ENCODE data around the gene LPIN3.

The LPIN3 gene

GRCh38 chr20:41344477-41344876 is 3.9 kb downstream of the LPIN3 start:
- Histone ChIP-seq H3K36me3 (ENCODE audit: control insufficient read depth, insufficient read depth, low read length, severe bottlenecking) (peaks cover 42% of the 10 kb centered on the region), H3K27me3 (replicated peaks; ENCODE audit: control insufficient read depth, insufficient read depth, low read length) (no peaks in the 10 kb centered on the region), H3K9ac (ENCODE audit: low read length) (no peak overlapping the region), H3K4me3 (ENCODE audit: low read length) (no peak overlapping the region), H3K9me3 (ENCODE audit: control insufficient read depth, low read length) (no peaks in the 10 kb centered on the region), H3K4me1 (ENCODE audit: control insufficient read depth, insufficient read depth, low read length) (peaks cover 25% of the 10 kb centered on the region)
- no peak for DNase-seq (ENCODE audit: low read depth)

GRCh38 chr20:41344938-41345728 is 4.5 kb downstream of the LPIN3 start:
- Histone ChIP-seq H3K9ac (ENCODE audit: low read length) (no peak overlapping the region), H3K4me1 (ENCODE audit: control insufficient read depth, insufficient read depth, low read length) (peaks cover 20% of the 10 kb centered on the region), H3K36me3 (ENCODE audit: control insufficient read depth, insufficient read depth, low read length, severe bottlenecking) (peaks cover 49% of the 10 kb centered on the region), H3K4me3 (ENCODE audit: low read length) (no peak overlapping the region), H3K27me3 (replicated peaks; ENCODE audit: control insufficient read depth, insufficient read depth, low read length) (no peaks in the 10 kb centered on the region), H3K9me3 (ENCODE audit: control insufficient read depth, low read length) (no peaks in the 10 kb centered on the region)
- no peak for DNase-seq (ENCODE audit: low read depth)

GRCh38 chr20:41345729-41346067 is 5.1 kb downstream of the LPIN3 start:
- H3K9me3 ChIP-seq (ENCODE audit: control insufficient read depth, low read length), result no peaks in the 10 kb centered on the region
- no peak overlapping the region for H3K4me3 ChIP-seq (ENCODE audit: low read length)
- peaks cover 17% of the 10 kb centered on the region for H3K4me1 ChIP-seq (ENCODE audit: control insufficient read depth, insufficient read depth, low read length)
- H3K27me3 ChIP-seq (replicated peaks; ENCODE audit: control insufficient read depth, insufficient read depth, low read length), result no peaks in the 10 kb centered on the region
- peaks cover 55% of the 10 kb centered on the region for H3K36me3 ChIP-seq (ENCODE audit: control insufficient read depth, insufficient read depth, low read length, severe bottlenecking)
- no peak overlapping the region for H3K9ac ChIP-seq (ENCODE audit: low read length)
- no peak for DNase-seq (ENCODE audit: low read depth)

GRCh38 chr20:41347523-41348429 is 7.2 kb downstream of the LPIN3 start:
- no peaks in the 10 kb centered on the region for H3K27me3 ChIP-seq (replicated peaks; ENCODE audit: control insufficient read depth, insufficient read depth, low read length)
- no peak overlapping the region for H3K4me3 ChIP-seq (ENCODE audit: low read length)
- DNase-seq (ENCODE audit: low read depth), result no peak
- no peak overlapping the region for H3K9ac ChIP-seq (ENCODE audit: low read length)
- H3K9me3 ChIP-seq (ENCODE audit: control insufficient read depth, low read length), result no peaks in the 10 kb centered on the region
- peaks cover 3% of the 10 kb centered on the region for H3K4me1 ChIP-seq (ENCODE audit: control insufficient read depth, insufficient read depth, low read length)
- H3K36me3 ChIP-seq (ENCODE audit: control insufficient read depth, insufficient read depth, low read length, severe bottlenecking), result peaks cover 71% of the 10 kb centered on the region

GRCh38 chr20:41348430-41349172 is 8.0 kb downstream of the LPIN3 start:
- Histone ChIP-seq H3K27me3 (replicated peaks; ENCODE audit: control insufficient read depth, insufficient read depth, low read length) (no peaks in the 10 kb centered on the region), H3K4me3 (ENCODE audit: low read length) (no peak overlapping the region), H3K4me1 (ENCODE audit: control insufficient read depth, insufficient read depth, low read length) (no peaks in the 10 kb centered on the region), H3K9ac (ENCODE audit: low read length) (no peak overlapping the region), H3K9me3 (ENCODE audit: control insufficient read depth, low read length) (no peaks in the 10 kb centered on the region), H3K36me3 (ENCODE audit: control insufficient read depth, insufficient read depth, low read length, severe bottlenecking) (peaks cover 80% of the 10 kb centered on the region)
- no peak for DNase-seq (ENCODE audit: low read depth)

- no peaks in the 10 kb centered on the region for H3K9me3 ChIP-seq (ENCODE audit: control insufficient read depth, low read length)
- no peak overlapping the region for H3K4me3 ChIP-seq (ENCODE audit: low read length)
- no peak for DNase-seq (ENCODE audit: low read depth)
- H3K9ac ChIP-seq (ENCODE audit: low read length), result no peak overlapping the region
- H3K4me1 ChIP-seq (ENCODE audit: control insufficient read depth, insufficient read depth, low read length), result no peaks in the 10 kb centered on the region
- no peaks in the 10 kb centered on the region for H3K27me3 ChIP-seq (replicated peaks; ENCODE audit: control insufficient read depth, insufficient read depth, low read length)
- H3K36me3 ChIP-seq (ENCODE audit: control insufficient read depth, insufficient read depth, low read length, severe bottlenecking), result peaks cover 86% of the 10 kb centered on the region
Observed at GRCh38 chr20:41349266-41349665, 8.6 kb downstream of the LPIN3 start.

GRCh38 chr20:41349943-41350342 is 9.3 kb downstream of the LPIN3 start:
- Histone ChIP-seq H3K9ac (ENCODE audit: low read length) (no peak overlapping the region), H3K4me3 (ENCODE audit: low read length) (no peak overlapping the region), H3K9me3 (ENCODE audit: control insufficient read depth, low read length) (no peaks in the 10 kb centered on the region), H3K27me3 (replicated peaks; ENCODE audit: control insufficient read depth, insufficient read depth, low read length) (no peaks in the 10 kb centered on the region), H3K36me3 (ENCODE audit: control insufficient read depth, insufficient read depth, low read length, severe bottlenecking) (peaks cover 91% of the 10 kb centered on the region), H3K4me1 (ENCODE audit: control insufficient read depth, insufficient read depth, low read length) (no peaks in the 10 kb centered on the region)
- DNase-seq (ENCODE audit: low read depth), result no peak

GRCh38 chr20:41350408-41350962 is 9.9 kb downstream of the LPIN3 start:
- DNase-seq (ENCODE audit: low read depth), result no peak
- H3K9me3 ChIP-seq (ENCODE audit: control insufficient read depth, low read length), result no peaks in the 10 kb centered on the region
- no peaks in the 10 kb centered on the region for H3K27me3 ChIP-seq (replicated peaks; ENCODE audit: control insufficient read depth, insufficient read depth, low read length)
- no peak overlapping the region for H3K4me3 ChIP-seq (ENCODE audit: low read length)
- H3K4me1 ChIP-seq (ENCODE audit: control insufficient read depth, insufficient read depth, low read length), result no peaks in the 10 kb centered on the region
- H3K36me3 ChIP-seq (ENCODE audit: control insufficient read depth, insufficient read depth, low read length, severe bottlenecking), result peaks cover 91% of the 10 kb centered on the region
- no peak overlapping the region for H3K9ac ChIP-seq (ENCODE audit: low read length)

- H3K36me3 ChIP-seq (ENCODE audit: control insufficient read depth, insufficient read depth, low read length, severe bottlenecking), result peaks cover 93% of the 10 kb centered on the region
- H3K4me1 ChIP-seq (ENCODE audit: control insufficient read depth, insufficient read depth, low read length), result no peaks in the 10 kb centered on the region
- H3K27me3 ChIP-seq (replicated peaks; ENCODE audit: control insufficient read depth, insufficient read depth, low read length), result no peaks in the 10 kb centered on the region
- no peak overlapping the region for H3K4me3 ChIP-seq (ENCODE audit: low read length)
- no peak overlapping the region for H3K9ac ChIP-seq (ENCODE audit: low read length)
- no peak for DNase-seq (ENCODE audit: low read depth)
- H3K9me3 ChIP-seq (ENCODE audit: control insufficient read depth, low read length), result no peaks in the 10 kb centered on the region
Observed at GRCh38 chr20:41352106-41352505, 11.5 kb downstream of the LPIN3 start.

GRCh38 chr20:41352666-41353065 is 12.0 kb downstream of the LPIN3 start:
- no peak overlapping the region for H3K4me3 ChIP-seq (ENCODE audit: low read length)
- H3K9ac ChIP-seq (ENCODE audit: low read length), result no peak overlapping the region
- H3K36me3 ChIP-seq (ENCODE audit: control insufficient read depth, insufficient read depth, low read length, severe bottlenecking), result peaks cover 93% of the 10 kb centered on the region
- no peak for DNase-seq (ENCODE audit: low read depth)
- H3K27me3 ChIP-seq (replicated peaks; ENCODE audit: control insufficient read depth, insufficient read depth, low read length), result no peaks in the 10 kb centered on the region
- H3K4me1 ChIP-seq (ENCODE audit: control insufficient read depth, insufficient read depth, low read length), result no peaks in the 10 kb centered on the region
- H3K9me3 ChIP-seq (ENCODE audit: control insufficient read depth, low read length), result no peaks in the 10 kb centered on the region

GRCh38 chr20:41353530-41353929 is 12.9 kb downstream of the LPIN3 start:
- Histone ChIP-seq H3K9ac (ENCODE audit: low read length) (no peak overlapping the region), H3K9me3 (ENCODE audit: control insufficient read depth, low read length) (no peaks in the 10 kb centered on the region), H3K27me3 (replicated peaks; ENCODE audit: control insufficient read depth, insufficient read depth, low read length) (no peaks in the 10 kb centered on the region), H3K4me3 (ENCODE audit: low read length) (no peak overlapping the region), H3K4me1 (ENCODE audit: control insufficient read depth, insufficient read depth, low read length) (no peaks in the 10 kb centered on the region), H3K36me3 (ENCODE audit: control insufficient read depth, insufficient read depth, low read length, severe bottlenecking) (peaks cover 94% of the 10 kb centered on the region)
- no peak for DNase-seq (ENCODE audit: low read depth)
